Vagina (tissue), 2 donors: Measurements from ENCODE around the gene OAT.

Source experiments
- POLR2A ChIP-seq, 2 donors: fragments of 450-650 bp; IDR thresholded peaks; one replicate each; pipeline ENCODE4 v1.6.1; 2017; ENCODE audit warnings: antibody characterized with exemption in 2 of 2, mild to moderate bottlenecking in 2 of 2, moderate library complexity in 2 of 2
- TF ChIP-seq, protein P1 (sequence below), 3 experiments: fragments of 450-650 bp in 2 of 3; fragments of 200-600 bp in 1 of 3; sonication (generic) in 1 of 3; IDR thresholded peaks; one replicate each; pipeline ENCODE4 v1.5.1; 2017 to 2019; ENCODE audit warnings: antibody characterized with exemption in 3 of 3, mild to moderate bottlenecking in 2 of 3, moderate library complexity in 2 of 3

DNA sequence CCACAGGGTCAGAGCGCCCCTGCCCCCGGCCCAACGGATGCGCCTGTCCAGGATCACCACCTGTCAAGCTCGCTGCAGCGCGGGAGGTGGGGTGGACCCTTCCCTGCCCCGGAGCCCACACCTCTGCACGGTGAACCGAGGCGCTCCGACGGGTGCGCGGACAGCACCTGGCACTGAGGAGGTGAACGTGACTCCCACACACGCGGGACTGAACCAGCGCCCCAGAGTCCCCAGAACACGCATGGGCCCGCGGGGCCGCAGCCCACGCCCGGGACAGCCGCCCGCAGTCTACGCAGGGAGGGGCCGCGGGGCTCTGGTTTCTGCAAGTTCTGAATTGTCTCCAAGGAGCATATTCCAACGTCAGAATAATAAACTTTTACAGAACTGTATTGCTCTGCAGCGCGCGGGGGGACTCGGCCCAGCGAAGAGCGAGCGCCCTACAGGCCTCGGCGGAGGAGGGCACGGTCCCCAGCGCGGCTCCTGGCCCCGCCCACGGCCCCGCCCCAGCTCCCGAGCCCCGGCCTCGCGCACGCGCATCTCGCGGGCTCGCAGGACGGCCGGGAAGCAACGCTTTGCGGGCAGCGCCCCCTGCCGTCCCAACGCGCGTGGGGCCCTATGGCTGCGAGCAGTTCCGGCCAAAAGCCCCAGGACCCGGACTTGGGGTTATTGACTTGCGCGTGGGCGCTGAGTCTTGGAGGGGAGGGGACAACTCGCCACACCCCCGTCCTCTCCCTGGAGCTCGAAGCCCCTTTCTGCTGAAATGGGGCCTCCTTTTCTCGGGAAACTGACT is 29.7 kb downstream of the OAT start:
- TF ChIP-seq, protein P1, sequence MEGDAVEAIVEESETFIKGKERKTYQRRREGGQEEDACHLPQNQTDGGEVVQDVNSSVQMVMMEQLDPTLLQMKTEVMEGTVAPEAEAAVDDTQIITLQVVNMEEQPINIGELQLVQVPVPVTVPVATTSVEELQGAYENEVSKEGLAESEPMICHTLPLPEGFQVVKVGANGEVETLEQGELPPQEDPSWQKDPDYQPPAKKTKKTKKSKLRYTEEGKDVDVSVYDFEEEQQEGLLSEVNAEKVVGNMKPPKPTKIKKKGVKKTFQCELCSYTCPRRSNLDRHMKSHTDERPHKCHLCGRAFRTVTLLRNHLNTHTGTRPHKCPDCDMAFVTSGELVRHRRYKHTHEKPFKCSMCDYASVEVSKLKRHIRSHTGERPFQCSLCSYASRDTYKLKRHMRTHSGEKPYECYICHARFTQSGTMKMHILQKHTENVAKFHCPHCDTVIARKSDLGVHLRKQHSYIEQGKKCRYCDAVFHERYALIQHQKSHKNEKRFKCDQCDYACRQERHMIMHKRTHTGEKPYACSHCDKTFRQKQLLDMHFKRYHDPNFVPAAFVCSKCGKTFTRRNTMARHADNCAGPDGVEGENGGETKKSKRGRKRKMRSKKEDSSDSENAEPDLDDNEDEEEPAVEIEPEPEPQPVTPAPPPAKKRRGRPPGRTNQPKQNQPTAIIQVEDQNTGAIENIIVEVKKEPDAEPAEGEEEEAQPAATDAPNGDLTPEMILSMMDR (IDR thresholded peaks at IDR 0.05) = peak; percentile 91 to 100 (median 97)
- no peak for TF ChIP-seq POLR2A (IDR thresholded peaks at IDR 0.05)
